HG03060 (cell line): ENCODE results near the gene STS.

ENCODE experiments used
- ATAC-seq: cut with Tn5 transposase; IDR thresholded peaks from one replicate; pipeline ENCODE4 v1.9.1; 2021; ENCODE audit warnings: low read depth, moderate number of reproducible peaks; ENCODE audit not compliant: unreplicated experiment

The STS gene

DNA sequence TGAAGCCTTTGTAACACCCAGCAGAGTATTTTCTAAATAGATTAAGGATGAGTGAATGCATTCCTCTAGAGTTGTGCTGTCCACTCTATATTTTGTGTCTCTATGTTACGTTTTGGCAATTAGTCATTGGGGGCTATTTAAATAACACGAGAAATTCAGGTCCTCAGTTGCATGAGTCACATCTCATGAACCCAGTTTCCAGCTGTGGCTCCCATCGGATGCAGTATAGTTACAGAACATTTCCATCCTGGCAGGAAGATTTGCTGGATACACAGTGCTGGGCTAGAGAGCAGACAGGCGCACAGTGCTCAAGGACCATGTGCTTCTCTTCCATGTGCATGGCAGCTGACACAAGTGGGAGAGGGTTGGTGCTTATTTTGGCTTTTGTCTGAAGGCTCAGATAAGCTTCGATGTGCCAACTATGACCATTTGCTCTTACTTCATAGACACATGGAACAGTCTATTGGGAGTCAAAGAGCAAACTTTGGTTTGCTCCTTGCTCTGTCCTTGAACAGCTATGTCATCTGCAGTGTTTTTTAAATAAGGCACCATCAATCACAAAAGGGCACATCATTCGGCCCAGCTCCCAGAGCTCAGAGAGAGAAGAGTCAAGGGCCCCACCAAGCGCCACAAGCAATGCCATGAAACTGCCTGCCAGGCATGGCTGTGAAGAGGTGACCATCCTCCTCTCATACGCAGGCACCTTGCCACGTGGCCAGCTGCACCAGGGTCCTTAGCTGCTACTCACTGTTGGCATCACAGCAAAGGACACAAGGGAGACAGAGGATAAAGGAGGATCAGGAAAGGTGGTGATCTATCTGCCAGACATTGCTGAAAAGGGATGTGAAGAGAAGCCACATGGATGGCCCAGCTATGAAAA lies 8.1 kb upstream of the STS start:
- no peak for ATAC-seq

DNA sequence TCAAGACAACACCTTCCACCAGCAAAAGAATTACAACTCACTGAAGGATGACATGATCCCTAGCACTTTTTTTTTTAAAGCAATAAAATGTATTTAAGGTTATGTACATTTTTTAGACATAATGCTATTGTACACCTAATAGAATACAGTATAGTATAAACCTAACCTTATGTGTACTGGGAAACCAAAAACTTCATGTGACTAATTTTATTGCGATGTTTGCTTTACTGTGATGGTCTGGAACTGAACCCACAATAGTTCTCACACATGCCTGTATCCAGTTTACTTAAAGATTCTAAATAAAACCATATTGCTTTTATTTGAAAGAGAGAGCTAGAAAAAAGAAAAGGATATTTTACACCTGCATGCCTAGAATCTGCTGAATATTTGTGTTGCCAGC lies 4.4 kb upstream of the STS start:
- no peak for ATAC-seq

DNA sequence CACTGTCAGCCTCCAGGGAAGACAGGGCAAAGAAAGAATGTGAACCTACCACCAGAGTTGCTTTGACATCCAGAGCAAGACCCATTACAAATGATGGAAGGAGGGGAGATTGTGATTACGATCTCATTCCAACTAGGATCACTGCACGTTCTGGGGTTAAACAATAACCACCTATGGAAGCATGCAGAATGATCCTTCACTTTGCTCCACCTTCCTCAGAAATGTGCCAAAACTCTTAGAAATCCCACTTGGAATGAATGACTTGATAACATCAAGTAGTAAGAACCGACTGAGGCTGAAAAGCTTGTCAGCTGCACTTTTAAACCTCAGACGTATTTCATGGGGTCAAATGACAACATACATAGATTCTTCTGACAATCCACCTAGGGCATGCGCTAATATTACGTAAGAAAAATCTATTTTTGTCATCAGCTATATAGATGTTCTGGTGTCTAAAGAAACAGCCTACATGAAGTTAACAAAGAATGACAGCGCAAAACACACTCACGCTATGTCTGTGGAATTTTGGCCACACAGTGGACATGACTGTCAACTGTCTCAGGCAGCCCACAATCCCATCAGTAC lies 3.5 kb upstream of the STS start:
- ATAC-seq: no peak

DNA sequence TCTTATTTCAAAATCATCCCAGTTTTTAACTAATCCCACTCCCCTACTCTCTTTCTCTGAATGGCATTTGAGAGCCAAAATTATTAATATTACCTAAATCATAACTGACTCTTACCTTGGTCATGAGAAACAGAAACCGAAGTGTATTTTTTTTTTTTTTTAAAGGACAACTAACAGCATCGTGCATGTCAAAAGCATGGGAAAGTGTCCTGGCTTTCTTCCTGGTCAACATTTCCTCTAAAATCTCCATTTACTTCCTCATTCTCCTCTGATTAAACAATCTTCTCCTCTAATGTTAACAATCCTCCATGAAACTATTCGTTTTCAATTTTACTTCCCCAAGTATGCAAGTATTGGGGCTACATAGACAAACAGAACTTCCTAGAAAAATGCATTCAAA lies 2.1 kb upstream of the STS start:
- no peak for ATAC-seq

DNA sequence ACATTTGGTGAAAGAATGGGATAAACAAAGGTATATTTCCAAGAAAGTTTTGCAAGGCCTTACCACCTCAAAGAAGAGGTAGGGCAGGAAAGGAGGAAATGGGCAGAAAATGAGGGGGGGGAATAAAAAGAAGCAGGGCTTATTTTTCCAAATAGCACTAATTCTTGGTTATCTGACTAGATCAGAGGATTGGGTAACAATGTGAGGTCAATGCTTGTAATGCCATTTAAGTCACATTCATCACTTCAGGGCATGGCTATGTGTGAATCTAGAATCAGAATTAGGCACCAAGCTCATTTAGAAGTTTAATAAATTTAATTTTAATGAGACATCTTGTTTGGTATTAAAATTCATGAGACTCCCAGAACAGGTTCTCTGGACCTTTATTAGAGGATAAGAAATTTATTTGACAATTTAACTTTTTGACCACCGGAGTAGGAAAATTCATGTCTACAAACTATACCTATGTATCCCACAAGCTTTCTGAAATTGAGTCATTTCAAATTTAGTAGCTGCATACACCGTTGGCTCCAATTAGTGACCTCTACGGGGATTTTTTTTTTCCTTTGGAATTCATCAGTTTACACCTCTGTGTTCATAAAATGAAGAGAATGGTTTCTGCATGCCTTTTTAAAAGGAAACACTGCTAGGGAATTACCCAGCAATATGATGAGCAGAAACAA lies 1.4 kb upstream of the STS start:
- no peak for ATAC-seq

DNA sequence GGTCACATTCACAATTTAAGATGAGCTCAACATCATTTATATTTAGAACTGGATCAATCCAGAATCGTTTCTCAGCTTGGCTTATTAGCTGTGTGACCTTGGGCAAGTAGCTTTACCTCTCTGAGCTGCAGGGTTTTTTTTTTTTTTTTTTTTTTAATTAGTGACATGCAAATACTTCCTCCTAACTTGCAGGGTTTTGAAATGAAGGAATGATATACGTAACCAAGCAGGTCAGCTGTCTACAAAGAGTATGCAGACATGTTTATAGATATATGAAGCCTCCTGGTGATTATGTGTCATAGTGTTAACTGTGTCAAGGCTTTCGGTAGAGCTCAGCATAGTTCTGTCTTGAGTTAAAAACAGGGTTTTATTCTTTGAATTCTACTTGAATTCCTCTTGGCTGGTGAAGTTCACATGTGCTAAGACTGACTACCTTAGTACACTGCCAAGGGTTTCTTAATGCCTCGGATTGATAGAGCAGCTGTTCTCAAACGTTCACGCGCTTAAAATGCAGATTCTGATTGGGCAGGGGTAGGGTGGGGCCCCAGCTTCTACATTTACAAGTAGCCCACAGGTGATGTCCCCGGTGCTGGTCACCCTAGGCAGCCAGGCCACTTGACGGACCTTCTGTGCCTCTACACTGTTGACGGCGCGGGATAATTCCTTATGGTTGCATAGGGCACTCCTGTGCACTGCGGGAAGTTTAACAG lies 654 bp upstream of the STS start:
- no peak for ATAC-seq

DNA sequence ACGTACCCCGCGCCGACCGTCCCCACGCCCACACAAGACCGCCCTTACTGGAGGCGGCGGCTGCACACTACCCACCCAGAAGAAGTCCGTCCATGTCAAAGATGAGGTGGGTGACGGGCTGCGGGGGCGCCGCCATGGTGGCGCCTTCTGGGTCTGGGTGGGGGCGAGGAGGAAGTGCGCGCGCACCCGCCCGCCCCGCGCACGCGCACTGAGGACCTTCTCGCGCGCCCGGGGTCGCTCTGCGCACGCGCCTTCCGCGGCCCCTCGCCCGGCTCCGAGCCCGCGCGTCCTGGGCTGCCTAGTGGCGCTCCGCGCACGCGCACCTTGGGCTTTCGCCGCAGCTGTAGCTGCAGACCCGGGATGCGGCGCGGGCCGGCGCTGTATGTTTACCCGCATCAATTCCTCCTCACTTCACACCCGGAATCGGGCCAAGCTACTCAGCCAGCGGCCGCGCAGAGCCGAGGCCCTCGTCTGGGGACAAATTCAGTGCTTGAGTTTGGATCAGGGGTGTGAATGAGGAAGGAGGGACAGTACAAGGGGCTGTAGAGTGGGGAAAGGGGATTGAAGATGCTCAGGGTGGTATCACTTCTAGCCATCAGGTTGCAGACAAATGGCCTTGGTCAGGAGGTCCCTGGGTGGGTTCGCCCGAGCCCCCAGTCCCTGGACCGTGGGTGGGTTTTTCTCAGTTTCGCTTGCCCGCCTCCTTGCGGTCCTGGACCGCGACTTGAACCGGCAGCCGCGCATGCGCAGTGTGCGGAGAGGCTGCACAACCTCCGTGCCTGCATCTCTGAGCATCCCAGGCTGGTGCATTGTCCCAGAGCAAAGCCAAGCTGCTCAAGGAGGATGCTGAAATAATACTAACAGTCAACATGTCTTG lies 704 bp downstream of the STS start, which contains the start of gene PUDP:
PUDP (minus strand) TSS at position 176 of the 877 bp plus-strand sequence; CDS start at position 136, 40 bp downstream.
- ATAC-seq: peak; percentile 59

DNA sequence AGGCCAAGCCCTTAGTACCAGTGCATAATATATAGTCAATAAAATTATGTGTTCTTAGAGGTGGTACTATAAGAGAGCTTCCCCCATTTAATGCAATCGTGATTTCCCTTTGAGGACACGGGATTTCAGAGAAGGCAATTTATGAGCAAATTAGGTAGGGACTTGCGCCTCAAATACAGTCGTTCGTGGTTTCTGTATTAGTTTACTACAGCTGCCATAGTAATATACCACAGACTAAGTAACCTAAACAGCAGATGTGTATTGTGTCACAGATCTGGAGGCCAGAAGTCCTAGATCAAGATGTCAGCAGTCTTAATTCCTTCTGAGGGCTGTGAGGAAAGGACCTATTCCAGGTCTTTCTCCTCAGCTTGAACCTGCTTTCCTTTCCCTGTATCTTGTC lies 1.9 kb downstream of the STS start:
- ATAC-seq: no peak

DNA sequence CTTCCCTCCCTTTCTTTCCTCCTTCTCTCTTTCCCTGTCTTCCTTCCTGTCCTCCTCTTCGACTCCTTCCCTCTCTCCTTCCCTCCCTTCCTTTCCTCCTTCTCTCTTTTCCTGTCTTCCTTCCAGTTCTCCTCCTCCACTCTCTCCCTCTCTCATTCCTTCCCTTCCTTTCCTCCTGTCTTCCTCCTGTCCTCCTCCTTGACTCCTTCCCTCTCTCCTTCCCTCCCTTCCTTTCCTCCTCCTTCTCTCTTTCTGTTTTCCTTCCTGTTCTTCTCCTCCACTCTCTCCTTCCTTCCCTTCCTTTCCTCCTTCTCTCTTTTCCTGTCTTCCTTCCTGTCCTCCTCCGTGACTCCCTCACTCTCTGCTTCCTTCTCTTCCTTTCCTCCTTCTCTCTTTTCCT lies 5.7 kb downstream of the STS start:
- ATAC-seq: no peak

DNA sequence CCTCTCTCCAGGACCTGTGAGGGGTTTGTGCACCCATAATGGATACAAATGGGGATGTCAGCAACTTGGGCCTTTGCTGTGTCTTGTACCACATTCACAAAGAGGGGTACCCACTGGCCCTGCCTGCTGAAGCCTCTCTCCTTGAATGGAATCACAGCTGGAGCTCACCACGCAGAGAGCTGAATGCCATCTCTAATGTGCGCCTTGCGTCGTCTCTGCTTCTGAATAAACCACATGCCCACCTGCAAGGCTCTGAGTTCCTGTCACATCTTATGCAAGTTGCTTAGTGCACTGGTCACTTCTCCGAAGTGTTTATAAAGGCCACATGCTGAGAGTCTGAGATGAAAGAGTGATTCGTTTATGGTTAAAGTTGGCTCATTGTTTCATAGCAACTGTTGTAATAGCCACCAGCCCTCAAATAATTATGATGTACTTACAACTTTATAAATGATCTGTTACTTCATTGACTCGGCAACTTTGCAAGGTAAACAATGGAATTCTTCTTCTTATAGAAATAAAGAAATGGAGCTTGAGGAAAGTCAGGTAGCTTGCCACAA lies 6.6 kb downstream of the STS start:
- ATAC-seq: no peak

DNA sequence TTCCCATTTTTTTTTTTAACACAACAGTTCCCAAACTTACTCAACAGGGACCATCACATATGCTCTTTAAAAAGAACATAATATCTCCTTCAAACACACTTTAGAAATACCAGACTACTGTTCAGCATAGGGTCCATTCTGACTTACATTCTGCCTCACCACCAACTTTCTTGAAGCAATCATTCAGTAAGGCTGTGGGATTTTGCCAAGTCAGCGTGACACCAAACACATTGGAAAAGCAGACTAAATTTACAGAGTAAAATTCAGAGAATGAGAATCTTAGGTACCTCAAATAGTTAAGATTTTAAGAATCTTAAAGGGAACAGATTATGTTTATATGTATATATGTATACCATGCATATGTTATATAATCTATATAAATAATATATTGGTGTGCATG lies 7.7 kb downstream of the STS start:
- no peak for ATAC-seq

DNA sequence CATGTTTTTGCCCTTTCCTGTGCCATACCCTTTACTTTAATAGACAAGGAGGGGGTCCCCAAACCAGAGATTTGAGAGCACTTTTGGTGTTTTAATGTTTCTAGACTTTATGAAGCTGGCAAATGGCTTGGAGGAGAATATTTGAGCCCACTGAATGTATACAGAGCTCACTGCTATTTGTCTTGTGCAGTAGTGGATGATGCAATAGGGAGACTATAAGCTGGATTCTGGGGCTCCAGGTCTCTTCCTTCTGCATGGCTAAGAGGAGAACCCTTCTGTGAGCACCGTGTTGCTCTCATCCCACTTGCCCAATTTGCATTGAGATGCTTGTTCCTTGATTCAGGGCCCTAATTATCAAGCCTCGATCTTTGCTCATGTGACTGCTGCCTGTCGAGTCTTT lies 9.4 kb downstream of the STS start:
- no peak for ATAC-seq

DNA sequence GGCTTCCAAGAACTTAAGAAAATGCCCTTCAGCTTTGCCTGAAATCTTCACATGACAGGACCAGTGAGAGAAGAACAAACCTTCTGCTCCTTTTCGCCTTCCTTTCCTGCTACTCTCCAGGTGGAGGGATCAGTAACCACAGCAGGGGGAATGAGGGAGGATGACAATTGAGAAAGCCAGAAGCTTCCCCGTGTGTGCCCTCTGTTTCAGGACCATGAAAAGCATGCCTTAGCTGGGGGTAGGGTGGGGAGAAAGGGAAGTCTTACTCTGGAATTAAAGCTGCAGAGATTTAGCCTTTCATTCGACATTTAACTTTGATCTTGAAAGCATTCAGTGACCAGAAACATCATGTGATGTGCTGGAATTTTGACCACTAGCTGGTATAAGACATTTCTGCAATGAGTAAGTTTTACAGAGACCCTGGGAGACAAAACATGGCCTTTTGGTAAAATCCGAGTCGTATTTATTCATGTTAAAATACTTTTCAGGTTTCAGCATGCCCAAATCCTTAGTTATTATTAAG lies 11.0 kb downstream of the STS start:
- no peak for ATAC-seq

DNA sequence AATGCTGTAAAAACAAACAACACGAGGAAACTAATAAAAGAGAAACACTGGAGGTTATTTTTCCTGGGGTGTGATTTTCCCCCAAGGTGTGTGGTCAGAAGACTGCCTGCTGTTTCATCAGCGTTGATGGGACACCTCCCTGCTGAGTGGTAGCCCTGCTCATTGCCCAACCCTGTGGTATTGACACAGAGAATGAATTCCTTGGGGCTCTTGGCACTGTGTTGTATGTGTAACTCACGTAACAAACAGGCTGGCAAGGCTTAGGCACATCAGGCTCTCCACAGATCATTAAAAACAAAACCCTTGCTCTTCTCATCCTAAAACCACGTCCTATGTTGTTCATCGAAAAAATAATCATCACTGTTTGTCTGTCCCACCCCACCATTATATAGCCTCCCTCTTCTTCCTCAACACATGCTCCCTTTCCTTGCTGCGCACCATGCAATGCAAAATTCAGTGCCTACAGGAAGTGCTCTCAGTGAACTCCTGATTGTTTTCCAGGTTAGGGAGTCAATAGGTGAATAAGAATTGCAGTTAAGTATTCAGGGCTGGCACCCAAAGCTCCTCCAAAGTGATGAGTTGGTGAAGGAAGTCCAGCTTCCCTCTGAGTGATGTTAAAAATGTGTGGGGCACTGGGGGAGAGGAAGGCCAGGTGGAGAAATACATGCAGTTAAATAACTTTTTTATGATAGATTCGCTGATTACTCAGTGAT lies 11.8 kb downstream of the STS start:
- ATAC-seq: no peak

DNA sequence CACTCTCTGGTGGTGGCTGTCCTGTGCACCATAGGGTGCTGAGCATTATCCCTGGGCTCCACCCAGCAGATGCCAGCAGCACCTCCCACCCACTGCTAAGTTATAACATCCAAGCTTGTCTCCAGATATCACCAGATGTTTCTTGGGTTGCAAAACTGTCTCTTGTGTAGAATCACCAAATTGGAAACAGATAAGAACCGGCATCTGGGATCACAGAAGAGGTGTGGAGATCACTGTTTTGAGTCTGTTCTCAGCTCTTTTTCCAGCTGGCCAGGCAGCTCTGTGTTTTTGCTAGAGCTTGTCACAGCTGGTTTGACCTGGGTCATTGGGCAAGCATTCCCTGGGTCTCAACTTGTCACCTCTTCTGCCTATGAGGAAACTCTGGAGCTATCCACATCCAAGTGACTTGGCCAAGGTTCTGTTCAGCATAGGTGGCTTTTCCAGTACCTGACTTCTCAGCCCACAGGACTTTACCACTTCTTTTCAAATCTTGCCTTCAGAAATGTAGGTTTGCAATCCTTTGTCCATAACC lies 15.7 kb downstream of the STS start:
- no peak for ATAC-seq

DNA sequence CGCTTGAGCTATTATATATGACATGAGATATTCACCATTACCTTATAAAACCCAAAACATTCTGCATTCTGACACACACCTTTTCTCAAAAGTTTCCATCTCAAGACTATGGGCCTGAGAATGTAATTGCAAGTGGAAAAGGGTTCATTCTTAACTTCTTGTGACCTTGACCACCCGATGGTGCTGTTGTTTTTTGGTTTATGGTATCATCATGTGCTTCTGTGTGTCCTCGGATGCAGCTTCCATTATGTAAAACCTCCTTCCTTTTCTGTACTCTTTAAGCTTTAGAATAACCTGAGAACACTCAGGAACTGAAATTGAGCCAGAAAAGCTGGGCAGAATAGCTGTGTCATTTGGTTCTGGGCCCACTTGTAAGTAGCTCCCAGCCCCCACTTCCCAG lies 16.7 kb downstream of the STS start:
- ATAC-seq: no peak

DNA sequence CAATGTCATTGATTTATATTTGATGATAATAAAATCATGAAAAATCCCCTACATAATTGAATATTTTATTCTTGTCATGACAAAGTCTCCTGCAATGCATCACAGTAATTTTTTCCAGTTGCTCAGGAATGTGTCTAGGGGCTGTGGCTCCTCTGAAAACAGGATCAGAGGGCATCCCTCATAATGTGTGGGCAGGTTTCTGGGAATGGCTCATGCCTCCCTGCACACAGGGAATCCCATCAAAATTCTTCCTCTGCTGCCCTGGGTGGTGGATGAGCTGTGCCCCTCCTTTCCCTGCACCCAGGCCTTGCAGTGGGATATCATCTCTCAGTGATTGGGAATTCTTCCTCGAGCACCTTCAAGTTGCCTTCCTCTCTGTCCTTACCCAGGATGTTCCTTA lies 20.9 kb downstream of the STS start:
- ATAC-seq: no peak

DNA sequence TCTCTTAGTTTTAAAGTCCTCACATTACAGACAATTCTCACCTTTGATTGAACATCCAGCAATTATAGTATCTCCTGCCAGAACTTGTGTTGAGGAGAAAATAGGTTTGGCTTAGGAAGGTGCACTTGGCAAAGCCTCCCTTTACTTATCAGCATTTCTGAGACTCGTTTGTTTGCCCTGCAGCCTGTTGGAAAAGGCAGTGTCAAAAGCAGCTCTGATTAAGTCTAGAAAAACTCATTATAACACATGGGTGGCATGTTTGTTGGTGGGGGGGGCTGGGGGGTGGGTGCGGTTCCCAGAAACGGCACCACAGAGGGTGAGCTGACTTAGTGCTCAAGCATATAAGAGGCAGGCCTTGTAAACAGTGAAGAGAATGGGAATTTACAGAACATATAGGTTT lies 22.1 kb downstream of the STS start:
- ATAC-seq: no peak

DNA sequence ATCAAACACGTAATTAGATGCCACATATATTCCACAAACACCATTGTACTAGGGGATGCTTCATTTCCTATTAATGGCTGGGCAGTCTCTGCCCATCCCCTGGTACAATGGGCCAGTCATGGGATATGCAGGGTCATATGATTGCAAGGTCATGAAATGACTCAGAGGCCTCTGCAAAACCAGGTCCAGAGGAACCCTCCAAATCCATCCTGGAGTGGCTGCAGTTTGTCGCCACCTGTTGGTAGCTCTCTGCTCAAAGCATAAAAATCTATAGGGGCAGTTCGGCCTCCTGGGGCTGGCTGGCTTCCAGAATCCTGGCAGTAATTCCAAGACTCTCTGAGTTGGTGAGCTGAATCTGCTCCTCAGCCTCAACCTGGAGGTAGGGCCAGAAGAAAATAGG lies 23.4 kb downstream of the STS start:
- no peak for ATAC-seq
